B cell (primary cell): ENCODE results near the gene NACC1. TPM values are rescaled to one million over a fixed set of nuclear protein-coding genes. Genes with fewer than 3 reads are reported as not detected.
A peak's percentile ranks its signal among the peaks of the same experiment; 100 is the strongest.

Source experiments
- ATAC-seq: fragments of 200-7000 bp; cut with Tn5 transposase; one replicate; pipeline ENCODE4 v1.10.0; 2021; ENCODE audit warnings: low read depth, mild to moderate bottlenecking, moderate number of reproducible peaks, moderate library complexity
- CTCF ChIA-PET: fragments of 350-600 bp; sonication (Branson Sonifier 250); formaldehyde crosslinking; loops from one replicate; lab custom pipeline; 2021; ENCODE audit warnings: antibody characterized with exemption, inconsistent platforms; lab: Charles Lee
- POLR2A ChIA-PET: fragments of 350-600 bp; sonication (Branson Sonifier 250); formaldehyde crosslinking; loops from one replicate; lab custom pipeline; 2021; ENCODE audit warnings: antibody characterized with exemption; lab: Charles Lee
- DNase-seq: peaks from one replicate; pipeline ENCODE4 v3.0.0; 2013
- H2AFZ ChIP-seq: 2 replicates; pipeline ENCODE4 v1.6.1; 2012; ENCODE audit warnings: mild to moderate bottlenecking, low read depth, low read length; ENCODE audit not compliant: insufficient read depth, poor library complexity, severe bottlenecking
- H3K27ac ChIP-seq, 2 donors: 1 replicate in 1 of 2; 2 replicates in 1 of 2; pipeline ENCODE4 v1.5.1; 2012 to 2013; ENCODE audit warnings: low read length in 2 of 2, mild to moderate bottlenecking in 2 of 2, moderate library complexity in 1 of 2
- H3K27me3 ChIP-seq, 4 experiments: fragments of 200-600 bp in 1 of 4; sonication (generic) in 1 of 4; replicated peaks in 1 of 4; 1 replicate in 2 of 4; 2 replicates in 2 of 4; pipeline versions ENCODE4 v1.6.1 to v1.7.0; 2013 to 2016; ENCODE audit warnings: low read length in 3 of 4, mild to moderate bottlenecking in 2 of 4, mixed read lengths in 1 of 4, moderate library complexity in 1 of 4; ENCODE audit not compliant: insufficient read depth in 4 of 4, control insufficient read depth in 3 of 4; ENCODE audit errors: control extremely low read depth in 1 of 4
- H3K36me3 ChIP-seq, 2 experiments: replicated peaks in 1 of 2; 1 replicate in 1 of 2; 2 replicates in 1 of 2; pipeline versions ENCODE4 v1.6.1 to v1.7.1; 2013; ENCODE audit warnings: low read length in 1 of 2; ENCODE audit not compliant: insufficient read depth in 2 of 2, control insufficient read depth in 1 of 2; ENCODE audit errors: control extremely low read depth in 1 of 2, extremely low read depth in 1 of 2
- H3K4me1 ChIP-seq, 2 donors: fragments of 200-600 bp in 1 of 2; sonication (generic) in 1 of 2; 1 replicate in 1 of 2; 2 replicates in 1 of 2; pipeline versions ENCODE4 v1.5.1 to v1.6.1; 2013 to 2017; ENCODE audit warnings: low read length in 2 of 2; ENCODE audit not compliant: control insufficient read depth in 2 of 2, insufficient read depth in 2 of 2
- H3K4me2 ChIP-seq: replicated peaks from 2 replicates; pipeline ENCODE3; 2012; ENCODE audit warnings: mild to moderate bottlenecking, low read depth, low read length; ENCODE audit not compliant: poor library complexity, severe bottlenecking
- H3K4me3 ChIP-seq, 5 experiments: fragments of 200-600 bp in 1 of 5; sonication (generic) in 1 of 5; 1 replicate in 3 of 5; 2 replicates in 2 of 5; pipeline versions ENCODE4 v1.5.1 to v1.7.0; 2011 to 2016; ENCODE audit warnings: low read length in 4 of 5, mild to moderate bottlenecking in 4 of 5, low read depth in 2 of 5, control low read depth in 1 of 5, moderate library complexity in 1 of 5; ENCODE audit not compliant: insufficient read depth in 1 of 5; ENCODE audit errors: control extremely low read depth in 1 of 5, extremely low read depth in 1 of 5
- H3K79me2 ChIP-seq: fragments of 200-600 bp; sonication (generic); one replicate; pipeline ENCODE4 v1.6.0; 2016; ENCODE audit warnings: low read length; ENCODE audit not compliant: control insufficient read depth, insufficient read depth
- H3K9ac ChIP-seq: fragments of 200-600 bp; sonication (generic); 2 replicates; pipeline ENCODE4 v1.6.1; 2017; ENCODE audit warnings: mild to moderate bottlenecking, low read length, moderate library complexity
- H3K9me3 ChIP-seq, 3 donors: one replicate each; pipeline versions ENCODE4 v1.6.1 to v1.7.1; 2013; ENCODE audit warnings: low read length in 2 of 3; ENCODE audit not compliant: control insufficient read depth in 2 of 3, insufficient read depth in 1 of 3; ENCODE audit errors: control extremely low read depth in 1 of 3
- H4K20me1 ChIP-seq: 2 replicates; pipeline ENCODE4 v1.6.0; 2012; ENCODE audit warnings: mild to moderate bottlenecking, low read length; ENCODE audit not compliant: insufficient read depth, control insufficient read depth, poor library complexity, severe bottlenecking
- H3K27ac Mint-ChIP-seq: one replicate; pipeline ENCODE4 v1.8.0; 2021; ENCODE audit warnings: mixed read lengths
- H3K27me3 Mint-ChIP-seq: one replicate; pipeline ENCODE4 v1.8.0; 2021; ENCODE audit warnings: mixed read lengths
- H3K4me1 Mint-ChIP-seq: one replicate; pipeline ENCODE4 v1.8.0; 2021; ENCODE audit warnings: mixed read lengths
- H3K4me3 Mint-ChIP-seq: one replicate; pipeline ENCODE4 v1.8.0; 2021; ENCODE audit warnings: mixed read lengths
- H3K9me3 Mint-ChIP-seq: one replicate; pipeline ENCODE4 v1.8.0; 2022; ENCODE audit warnings: mixed read lengths; ENCODE audit not compliant: insufficient read depth
- EZH2 ChIP-seq: IDR thresholded peaks from 2 replicates; pipeline ENCODE4 v1.6.1; 2012; ENCODE audit warnings: borderline replicate concordance, low read depth, mild to moderate bottlenecking, moderate library complexity, low read length; ENCODE audit not compliant: insufficient read depth, poor library complexity, severe bottlenecking
- WGBS: methylation state at CpG from one replicate; pipeline ENCODE4 v1.1.5; 2013; ENCODE audit warnings: missing lambda C conversion rate; ENCODE audit not compliant: insufficient coverage; 5-methylcytosine and 5-hydroxymethylcytosine counted together
- intact Hi-C: fragments of 100-400 bp; cut with micrococcal nuclease; formaldehyde crosslinking; loops from one replicate; pipeline ENCODE4 v1.10.0; 2022
- polyA plus RNA-seq: library from polyadenylated mRNA; depleted of rRNA; stranded (reverse); fragments of >200 nt; gene quantifications from 2 replicates; pipeline ENCODE4 v1.2.3, GENCODE V29; 2012
- total RNA-seq, 2 donors: library from RNA; stranded (reverse); fragments of 120-200 nt in 1 of 2; gene quantifications; 1 replicate in 1 of 2; 2 replicates in 1 of 2; pipeline versions ENCODE4 v1.2.3 to v1.2.4, GENCODE V29; 2013 to 2022
- TF ChIP-seq, protein P1 (sequence below): fragments of 200-600 bp; IDR thresholded peaks from one replicate; pipeline ENCODE4 v1.8.0; 2022; ENCODE audit warnings: antibody characterized with exemption, mild to moderate bottlenecking

Gene NACC1
- total and polyA plus RNA-seq, 2 donors (not counting 1 experiment from before 2014, with no cell fraction given), result 25.9 to 27.5 TPM

DNA sequence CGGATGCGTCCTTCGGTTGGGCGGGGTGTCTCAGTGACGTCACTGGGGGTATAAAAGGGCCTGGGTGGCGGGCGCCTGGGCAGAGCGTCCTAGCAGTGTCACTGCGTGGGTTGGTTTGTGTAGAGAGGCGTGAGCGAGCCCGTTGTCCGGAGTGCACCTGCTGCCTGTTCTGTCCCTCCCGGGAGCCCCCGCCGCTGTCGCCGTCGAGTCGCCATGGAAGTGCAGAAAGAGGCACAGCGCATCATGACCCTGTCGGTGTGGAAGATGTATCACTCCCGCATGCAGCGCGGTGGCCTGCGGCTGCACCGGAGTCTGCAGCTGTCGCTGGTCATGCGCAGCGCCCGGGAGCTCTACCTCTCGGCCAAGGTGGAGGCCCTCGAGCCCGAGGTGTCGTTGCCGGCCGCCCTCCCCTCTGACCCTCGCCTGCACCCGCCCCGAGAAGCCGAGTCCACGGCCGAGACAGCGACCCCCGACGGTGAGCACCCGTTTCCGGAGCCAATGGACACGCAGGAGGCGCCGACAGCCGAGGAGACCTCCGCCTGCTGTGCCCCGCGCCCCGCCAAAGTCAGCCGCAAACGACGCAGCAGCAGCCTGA is 35.0 kb downstream of the NACC1 start:
- Mint-ChIP-seq H3K4me3 (peak overlapping the region; percentile 92), H3K9me3 (no peaks in the 10 kb centered on the region), H3K27me3 (no peaks in the 10 kb centered on the region), H3K4me1 (peaks cover 49% of the 10 kb centered on the region), H3K27ac (peak overlapping the region; percentile 100)
- intact Hi-C loops, result loop anchor here (1.0 to 5.0 kb wide), 3 partner anchors 50 to 694 kb away; no protein-coding TSS in a partner anchor
- H3K9me3 ChIP-seq, result no peaks in the 10 kb centered on the region
- no peaks in the 10 kb centered on the region for H3K27me3 ChIP-seq
- peak overlapping the region; percentile 94 to 96 for H3K27ac ChIP-seq
- peak; percentile 22 for ATAC-seq
- H3K36me3 ChIP-seq, result peaks cover 0 to 9% of the 10 kb centered on the region in 2 experiments
- POLR2A ChIA-PET, result interaction anchor here (0.6 to 2.5 kb wide), 17 partner anchors 12 to 694 kb away, joined by 3 to 64 read pairs (median 6); partner anchors contain the start of gene NACC1
- H3K4me2 ChIP-seq, result peak overlapping the region; percentile 95
- under 1% methylated on average over 57 of the region's 59 CpGs for WGBS
- H2AFZ ChIP-seq, result no peak overlapping the region
- H3K4me3 ChIP-seq, result peak overlapping the region; percentile 82 to 100 (median 98)
- H3K4me1 ChIP-seq, result peaks cover 30 to 56% of the 10 kb centered on the region in 2 donors
- CTCF ChIA-PET, result interaction anchor here (0.9 to 2.1 kb wide), 16 partner anchors 9 to 852 kb away, joined by 3 to 34 read pairs (median 6); partner anchors contain the start of gene NACC1
- H3K79me2 ChIP-seq, result peaks cover 64% of the 10 kb centered on the region
- TF ChIP-seq, protein P1, sequence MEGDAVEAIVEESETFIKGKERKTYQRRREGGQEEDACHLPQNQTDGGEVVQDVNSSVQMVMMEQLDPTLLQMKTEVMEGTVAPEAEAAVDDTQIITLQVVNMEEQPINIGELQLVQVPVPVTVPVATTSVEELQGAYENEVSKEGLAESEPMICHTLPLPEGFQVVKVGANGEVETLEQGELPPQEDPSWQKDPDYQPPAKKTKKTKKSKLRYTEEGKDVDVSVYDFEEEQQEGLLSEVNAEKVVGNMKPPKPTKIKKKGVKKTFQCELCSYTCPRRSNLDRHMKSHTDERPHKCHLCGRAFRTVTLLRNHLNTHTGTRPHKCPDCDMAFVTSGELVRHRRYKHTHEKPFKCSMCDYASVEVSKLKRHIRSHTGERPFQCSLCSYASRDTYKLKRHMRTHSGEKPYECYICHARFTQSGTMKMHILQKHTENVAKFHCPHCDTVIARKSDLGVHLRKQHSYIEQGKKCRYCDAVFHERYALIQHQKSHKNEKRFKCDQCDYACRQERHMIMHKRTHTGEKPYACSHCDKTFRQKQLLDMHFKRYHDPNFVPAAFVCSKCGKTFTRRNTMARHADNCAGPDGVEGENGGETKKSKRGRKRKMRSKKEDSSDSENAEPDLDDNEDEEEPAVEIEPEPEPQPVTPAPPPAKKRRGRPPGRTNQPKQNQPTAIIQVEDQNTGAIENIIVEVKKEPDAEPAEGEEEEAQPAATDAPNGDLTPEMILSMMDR, result no peak
- TF ChIP-seq EZH2, result no peak
- DNase-seq, result peak; percentile 98
- H4K20me1 ChIP-seq, result peaks cover 26% of the 10 kb centered on the region
- peak overlapping the region; percentile 97 for H3K9ac ChIP-seq
